Tibial nerve (tissue), 4 donors: Measurements from ENCODE around the gene FCHSD2. TPM values are rescaled to one million over a fixed set of nuclear protein-coding genes. Genes with fewer than 3 reads are reported as not detected.

Experiments used
- DNase-seq, 2 donors: peaks; one replicate each; pipeline ENCODE4 v3.0.0-alpha.2; 2019; ENCODE audit warnings: low spot score in 2 of 2
- H3K27ac ChIP-seq, 4 donors: fragments of 200-600 bp; sonication (generic) in 3 of 4; one replicate each; pipeline ENCODE4 v1.5.1; 2017 to 2019; ENCODE audit warnings: mild to moderate bottlenecking in 1 of 4
- H3K27me3 ChIP-seq, 2 donors: fragments of 200-600 bp; sonication (generic) in 1 of 2; one replicate each; pipeline versions ENCODE4 v1.5.1 to v1.6.0; 2017 to 2019
- H3K36me3 ChIP-seq, 3 donors: fragments of 200-600 bp; sonication (generic); one replicate each; pipeline ENCODE4 v1.5.1; 2018 to 2019
- H3K4me1 ChIP-seq, 4 donors: fragments of 200-600 bp; sonication (generic) in 3 of 4; one replicate each; pipeline ENCODE4 v1.5.1; 2017 to 2019
- H3K4me3 ChIP-seq, 4 donors: fragments of 200-600 bp; sonication (generic) in 3 of 4; one replicate each; pipeline ENCODE4 v1.5.1; 2017 to 2019; ENCODE audit warnings: mild to moderate bottlenecking in 1 of 4, moderate library complexity in 1 of 4
- H3K9me3 ChIP-seq, 4 donors: fragments of 200-600 bp; sonication (generic) in 3 of 4; one replicate each; pipeline ENCODE4 v1.5.1; 2017 to 2019
- EP300 ChIP-seq, 2 donors: sonication (generic); formaldehyde crosslinking; IDR thresholded peaks; one replicate each; pipeline ENCODE4 v1.6.1; 2017; ENCODE audit warnings: antibody characterized with exemption in 2 of 2, mild to moderate bottlenecking in 1 of 2
- POLR2A ChIP-seq, 2 donors: fragments of 450-650 bp; IDR thresholded peaks; one replicate each; pipeline ENCODE4 v1.6.1; 2017; ENCODE audit warnings: antibody characterized with exemption in 2 of 2, mild to moderate bottlenecking in 2 of 2, moderate library complexity in 2 of 2
- WGBS, 2 donors: methylation state at CpG; one replicate each; pipeline ENCODE4 v1.1.5; 2018; 5-methylcytosine and 5-hydroxymethylcytosine counted together
- total RNA-seq, 4 donors: library from RNA; depleted of rRNA; stranded (reverse); fragments of >200 nt; gene quantifications; one replicate each; pipeline ENCODE4 v1.1.0, GENCODE V29; 2016
- TF ChIP-seq, protein P1 (sequence below), 5 experiments: fragments of 200-600 bp in 3 of 5; fragments of 450-650 bp in 2 of 5; sonication (generic) in 3 of 5; IDR thresholded peaks; one replicate each; pipeline ENCODE4 v1.5.1; 2016 to 2019; ENCODE audit warnings: antibody characterized with exemption in 5 of 5, mild to moderate bottlenecking in 3 of 5, moderate library complexity in 2 of 5

Gene FCHSD2
- total RNA-seq, 4 donors from 2014 or later, result 19.5 to 29.1 (median 22.8) TPM

DNA sequence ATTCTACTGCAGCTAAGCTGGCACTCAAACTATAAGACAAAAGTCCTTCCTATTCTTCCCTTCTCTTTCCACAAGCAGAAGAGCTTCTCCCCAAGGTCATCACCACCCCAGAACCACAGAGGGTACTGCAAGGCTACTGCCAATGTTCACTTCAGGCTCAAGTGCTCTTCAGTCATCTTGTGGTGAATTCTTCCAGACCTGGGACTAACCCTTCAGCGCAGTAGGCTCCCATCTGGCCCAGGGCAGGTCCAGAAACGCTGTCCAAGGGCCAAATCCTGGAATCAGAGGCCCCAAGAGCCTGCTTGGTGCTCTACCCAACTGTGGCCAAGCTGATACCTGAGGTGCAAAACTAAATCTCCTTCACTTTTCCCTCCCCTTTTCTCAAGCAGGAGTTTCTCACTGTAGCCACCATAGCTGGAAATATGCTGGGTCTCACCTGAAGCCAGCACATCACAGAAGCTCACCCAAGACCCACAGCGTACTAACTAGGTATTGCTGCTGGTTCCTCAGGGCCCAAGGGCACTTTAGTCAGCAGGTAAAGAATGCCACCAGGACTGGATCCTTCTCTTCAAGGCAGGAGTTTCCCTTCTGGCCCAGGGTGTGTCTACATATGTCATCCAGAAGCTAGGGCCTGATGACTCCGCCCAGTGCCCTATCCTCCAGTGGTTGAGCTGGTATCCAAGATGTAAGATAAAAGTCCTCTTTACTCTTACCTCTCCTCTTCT, 27.8 kb downstream of the FCHSD2 start:
- Histone ChIP-seq H3K4me3 (no peak overlapping the region), H3K9me3 (no peaks in the 10 kb centered on the region), H3K36me3 (peaks cover 0 to 4% (median 0%) of the 10 kb centered on the region in 3 donors), H3K4me1 (no peaks in the 10 kb centered on the region), H3K27me3 (no peaks in the 10 kb centered on the region), H3K27ac (no peak overlapping the region)
- TF ChIP-seq EP300 (IDR thresholded peaks at IDR 0.05), result no peak
- DNase-seq, result no peak
- WGBS, 2 donors, result 96 to 100% methylated on average over 4 of the region's 4 CpGs

DNA sequence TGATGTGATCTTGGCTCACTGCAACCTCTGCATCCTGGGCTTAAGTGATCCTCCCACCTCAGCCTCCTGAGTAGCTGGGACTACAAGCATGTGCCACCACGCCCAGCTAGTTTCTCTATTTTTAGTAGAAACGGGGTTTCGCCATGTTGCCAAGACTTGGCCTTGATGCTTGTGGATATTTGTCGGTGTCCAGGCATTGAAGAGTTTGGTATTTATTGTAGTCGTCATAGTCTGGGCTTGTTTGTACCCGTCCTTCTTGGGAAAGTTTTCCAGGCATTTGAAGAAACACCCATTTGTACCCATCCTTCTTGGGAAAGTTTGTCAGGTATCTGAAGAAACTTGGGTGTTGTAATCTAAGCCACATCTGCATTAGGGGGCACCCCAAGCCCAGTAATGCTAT, 28.7 kb downstream of the FCHSD2 start:
- TF ChIP-seq, protein P1, sequence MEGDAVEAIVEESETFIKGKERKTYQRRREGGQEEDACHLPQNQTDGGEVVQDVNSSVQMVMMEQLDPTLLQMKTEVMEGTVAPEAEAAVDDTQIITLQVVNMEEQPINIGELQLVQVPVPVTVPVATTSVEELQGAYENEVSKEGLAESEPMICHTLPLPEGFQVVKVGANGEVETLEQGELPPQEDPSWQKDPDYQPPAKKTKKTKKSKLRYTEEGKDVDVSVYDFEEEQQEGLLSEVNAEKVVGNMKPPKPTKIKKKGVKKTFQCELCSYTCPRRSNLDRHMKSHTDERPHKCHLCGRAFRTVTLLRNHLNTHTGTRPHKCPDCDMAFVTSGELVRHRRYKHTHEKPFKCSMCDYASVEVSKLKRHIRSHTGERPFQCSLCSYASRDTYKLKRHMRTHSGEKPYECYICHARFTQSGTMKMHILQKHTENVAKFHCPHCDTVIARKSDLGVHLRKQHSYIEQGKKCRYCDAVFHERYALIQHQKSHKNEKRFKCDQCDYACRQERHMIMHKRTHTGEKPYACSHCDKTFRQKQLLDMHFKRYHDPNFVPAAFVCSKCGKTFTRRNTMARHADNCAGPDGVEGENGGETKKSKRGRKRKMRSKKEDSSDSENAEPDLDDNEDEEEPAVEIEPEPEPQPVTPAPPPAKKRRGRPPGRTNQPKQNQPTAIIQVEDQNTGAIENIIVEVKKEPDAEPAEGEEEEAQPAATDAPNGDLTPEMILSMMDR (IDR thresholded peaks at IDR 0.05), result no peak
- TF ChIP-seq POLR2A (IDR thresholded peaks at IDR 0.05) (no peak), EP300 (IDR thresholded peaks at IDR 0.05) (no peak)
- no peak for DNase-seq
- 98% methylated on average over 6 of the region's 6 CpGs for WGBS, 2 donors
- Histone ChIP-seq H3K4me1 (no peaks in the 10 kb centered on the region), H3K9me3 (peaks cover 0 to 5% (median 0%) of the 10 kb centered on the region in 4 donors), H3K27ac (no peak overlapping the region), H3K4me3 (no peak overlapping the region), H3K36me3 (peaks cover 0 to 4% (median 0%) of the 10 kb centered on the region in 3 donors), H3K27me3 (no peaks in the 10 kb centered on the region)

DNA sequence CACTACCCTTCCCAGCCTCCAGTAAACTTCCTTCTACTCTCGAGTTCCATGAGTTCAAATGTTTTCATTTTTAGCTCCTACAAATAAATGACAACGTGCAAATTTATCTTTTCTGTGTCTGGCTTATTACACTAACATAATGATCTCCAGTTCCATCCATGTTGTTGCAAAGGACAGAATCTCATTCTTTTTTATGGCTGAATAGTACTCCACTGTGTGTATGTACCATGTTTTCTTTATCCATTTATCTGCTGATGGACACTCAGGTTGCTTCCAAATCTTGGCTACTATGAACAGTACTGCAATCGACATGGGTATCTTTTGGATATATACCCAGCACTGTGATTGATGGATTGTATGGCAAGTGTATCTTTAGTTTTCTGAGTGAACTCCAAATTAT, 34.5 kb downstream of the FCHSD2 start:
- WGBS, 2 donors, result 94 to 96% methylated on average over 3 of the region's 3 CpGs
- DNase-seq, result no peak
- Histone ChIP-seq H3K9me3 (peaks cover 0 to 5% (median 0%) of the 10 kb centered on the region in 4 donors), H3K27ac (no peak overlapping the region), H3K36me3 (peaks cover 0 to 9% (median 0%) of the 10 kb centered on the region in 3 donors), H3K4me3 (no peak overlapping the region), H3K27me3 (no peaks in the 10 kb centered on the region), H3K4me1 (no peaks in the 10 kb centered on the region)
- TF ChIP-seq POLR2A (IDR thresholded peaks at IDR 0.05) (no peak), EP300 (IDR thresholded peaks at IDR 0.05) (no peak)
- TF ChIP-seq, protein P1 (IDR thresholded peaks at IDR 0.05), result no peak

DNA sequence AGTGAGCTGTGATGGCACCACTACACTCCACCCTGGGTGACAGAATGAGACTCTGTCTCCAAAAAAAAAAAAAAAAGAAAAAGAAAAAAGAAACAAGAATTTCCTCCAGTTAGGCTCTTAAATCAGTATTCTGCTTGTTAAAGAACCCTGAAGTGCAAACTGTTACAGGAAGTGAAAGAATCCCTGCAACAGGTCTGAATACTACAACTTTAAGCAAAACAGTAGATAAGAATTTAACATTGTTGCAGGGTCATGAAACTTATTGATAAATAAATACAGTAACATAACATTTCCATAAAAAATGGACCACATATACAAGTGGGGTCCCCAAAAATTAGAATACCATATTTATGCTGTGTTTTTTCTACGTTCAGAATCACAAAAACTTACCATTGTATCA, 35.8 kb downstream of the FCHSD2 start:
- Histone ChIP-seq H3K27me3 (no peaks in the 10 kb centered on the region), H3K4me1 (no peaks in the 10 kb centered on the region), H3K36me3 (peaks cover 0 to 10% (median 0%) of the 10 kb centered on the region in 3 donors), H3K27ac (no peak overlapping the region), H3K9me3 (peaks cover 0 to 5% (median 0%) of the 10 kb centered on the region in 4 donors), H3K4me3 (no peak overlapping the region)
- 91 to 93% methylated on average over 1 of the region's 1 CpG for WGBS, 2 donors
- TF ChIP-seq EP300 (IDR thresholded peaks at IDR 0.05) (no peak), POLR2A (IDR thresholded peaks at IDR 0.05) (no peak)
- TF ChIP-seq, protein P1 (IDR thresholded peaks at IDR 0.05), result no peak
- no peak for DNase-seq

DNA sequence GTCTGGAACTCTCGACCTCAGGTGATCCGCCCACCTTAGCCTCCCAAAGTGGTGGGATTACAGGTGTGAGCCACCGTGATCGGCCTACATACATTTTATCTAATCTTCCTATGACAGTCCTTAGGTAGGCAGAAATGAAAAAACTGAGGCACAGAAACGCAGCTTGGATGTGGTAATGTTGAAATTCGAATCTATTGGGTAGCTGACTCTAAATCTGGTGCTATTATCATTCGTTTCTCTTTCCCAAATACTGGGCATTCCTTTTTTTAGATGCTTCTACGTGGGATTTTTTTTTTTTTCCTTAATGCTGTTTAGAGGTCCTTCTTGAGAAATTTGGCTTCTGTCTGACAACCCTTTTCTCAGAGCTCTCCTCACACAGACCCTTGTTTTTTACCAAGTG, 41.5 kb downstream of the FCHSD2 start:
- no peak overlapping the region for H3K4me3 ChIP-seq
- H3K36me3 ChIP-seq, result peaks cover 0 to 10% (median 0%) of the 10 kb centered on the region in 3 donors
- no peak for TF ChIP-seq EP300 (IDR thresholded peaks at IDR 0.05)
- DNase-seq, result no peak
- no peaks in the 10 kb centered on the region for H3K27me3 ChIP-seq
- no peaks in the 10 kb centered on the region for H3K9me3 ChIP-seq
- no peak overlapping the region for H3K27ac ChIP-seq
- peaks cover 0 to 18% (median 1%) of the 10 kb centered on the region in 4 donors for H3K4me1 ChIP-seq
- 91 to 93% methylated on average over 8 of the region's 8 CpGs for WGBS, 2 donors

DNA sequence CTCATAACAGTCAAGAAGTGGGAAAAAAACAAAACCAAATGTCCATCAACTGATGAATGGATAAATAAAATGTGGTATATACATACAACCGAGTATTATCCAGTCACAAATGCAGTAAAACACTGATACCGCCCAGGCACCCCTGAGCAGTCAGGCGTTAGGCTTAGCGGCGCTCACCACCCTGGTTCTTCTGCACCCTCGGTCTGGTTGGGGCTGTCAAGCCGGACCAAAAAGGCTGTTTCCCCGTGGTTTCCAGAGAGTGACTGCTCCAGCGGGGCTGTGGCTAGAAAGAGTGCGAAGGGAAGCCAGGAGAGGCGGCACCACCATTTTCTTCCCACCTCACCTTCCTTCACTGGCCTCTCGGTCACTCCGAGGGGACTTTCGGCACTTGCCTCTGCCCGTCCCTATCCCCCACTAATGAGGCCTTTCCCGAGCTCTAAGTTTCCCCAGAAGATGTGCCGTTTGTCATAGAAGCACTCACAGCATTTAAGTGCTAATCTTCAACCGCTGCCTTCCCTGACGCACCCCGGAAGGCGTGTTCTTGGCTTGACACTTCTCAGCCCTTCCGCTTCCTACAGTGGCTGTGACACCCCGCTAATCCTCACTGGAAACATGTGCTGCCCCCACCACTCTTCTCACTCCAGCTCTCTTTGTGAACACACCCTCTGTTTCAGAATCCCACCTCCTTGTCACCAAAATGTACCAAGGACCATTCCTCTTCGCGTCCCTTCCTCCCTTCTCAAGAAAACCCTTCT, 42.4 kb downstream of the FCHSD2 start:
- WGBS, 2 donors, result 89 to 91% methylated on average over 25 of the region's 25 CpGs
- no peak for DNase-seq
- H3K4me1 ChIP-seq, result peaks cover 0 to 26% (median 3%) of the 10 kb centered on the region in 4 donors
- H3K4me3 ChIP-seq, result no peak overlapping the region
- no peak overlapping the region for H3K27ac ChIP-seq
- no peaks in the 10 kb centered on the region for H3K9me3 ChIP-seq
- no peak for TF ChIP-seq POLR2A (IDR thresholded peaks at IDR 0.05)
- TF ChIP-seq EP300 (IDR thresholded peaks at IDR 0.05), result no peak
- TF ChIP-seq, protein P1 (IDR thresholded peaks at IDR 0.05), result no peak
- no peaks in the 10 kb centered on the region for H3K27me3 ChIP-seq
- peaks cover 0 to 10% (median 0%) of the 10 kb centered on the region in 3 donors for H3K36me3 ChIP-seq
